WTC11 (cell line): Measurements from ENCODE around the gene BRSK2. TPM values are rescaled to one million over a fixed set of nuclear protein-coding genes. Genes with fewer than 3 reads are reported as not detected.

Experiments used
- ATAC-seq: fragments of 200-7000 bp; cut with Tn5 transposase; 2 replicates; pipeline ENCODE4 v1.10.0; 2021; ENCODE audit warnings: mild to moderate bottlenecking, moderate library complexity
- CTCF ChIA-PET: fragments of 300-600 bp; sonication (Branson Sonifier 250); formaldehyde crosslinking; loops from one replicate; lab custom pipeline; 2021; ENCODE audit warnings: antibody characterized with exemption; lab: Charles Lee
- POLR2A ChIA-PET: fragments of 350-600 bp; sonication (Branson Sonifier 250); formaldehyde crosslinking; loops from one replicate; lab custom pipeline; 2021; ENCODE audit warnings: antibody characterized with exemption; lab: Charles Lee
- DNase-seq: peaks from one replicate; pipeline ENCODE4 v3.0.0; 2021; ENCODE audit warnings: low spot score
- H3K27ac Mint-ChIP-seq: 2 replicates; pipeline ENCODE4 v1.8.0; 2021; ENCODE audit warnings: mixed read lengths
- H3K27me3 Mint-ChIP-seq: 2 replicates; pipeline ENCODE4 v1.8.0; 2021; ENCODE audit warnings: low read depth, mild to moderate bottlenecking, moderate library complexity, mixed read lengths
- H3K36me3 Mint-ChIP-seq: 2 replicates; pipeline ENCODE4 v1.8.0; 2021; ENCODE audit warnings: mixed read lengths
- H3K4me1 Mint-ChIP-seq: 2 replicates; pipeline ENCODE4 v1.8.0; 2022; ENCODE audit warnings: mixed read lengths
- H3K4me3 Mint-ChIP-seq: 2 replicates; pipeline ENCODE4 v1.8.0; 2021; ENCODE audit warnings: mild to moderate bottlenecking, moderate library complexity, mixed read lengths
- H3K9me3 Mint-ChIP-seq: 2 replicates; pipeline ENCODE4 v1.8.0; 2021; ENCODE audit warnings: mixed read lengths
- ATF1 ChIP-seq: sonication (generic); formaldehyde crosslinking; IDR thresholded peaks from 2 replicates; pipeline ENCODE4 v1.8.1; 2023; ENCODE audit warnings: mild to moderate bottlenecking, moderate library complexity, missing genetic modification reagents
- ATF6 ChIP-seq: sonication (generic); formaldehyde crosslinking; IDR thresholded peaks from 2 replicates; pipeline ENCODE4 v1.8.1; 2023; ENCODE audit warnings: mild to moderate bottlenecking, missing genetic modification reagents
- CBFB ChIP-seq: sonication (generic); formaldehyde crosslinking; IDR thresholded peaks from 2 replicates; pipeline ENCODE4 v1.8.1; 2022; ENCODE audit warnings: mild to moderate bottlenecking, low read depth, missing genetic modification reagents
- CREB1 ChIP-seq: sonication (generic); formaldehyde crosslinking; IDR thresholded peaks from 2 replicates; pipeline ENCODE4 v1.8.0; 2023; ENCODE audit warnings: mild to moderate bottlenecking, missing genetic modification reagents
- CREM ChIP-seq: sonication (generic); formaldehyde crosslinking; IDR thresholded peaks from 2 replicates; pipeline ENCODE4 v1.8.1; 2022; ENCODE audit warnings: mild to moderate bottlenecking, missing genetic modification reagents, moderate library complexity
- CTCF ChIP-seq: fragments of 200-600 bp; IDR thresholded peaks from 2 replicates; pipeline ENCODE4 v1.8.0; 2022; ENCODE audit warnings: antibody characterized with exemption
- E2F4 ChIP-seq: sonication (generic); formaldehyde crosslinking; IDR thresholded peaks from 2 replicates; pipeline ENCODE4 v1.8.1; 2022; ENCODE audit warnings: low read depth, mild to moderate bottlenecking, moderate library complexity, missing genetic modification reagents, borderline replicate concordance
- FOXK1 ChIP-seq: sonication (generic); formaldehyde crosslinking; IDR thresholded peaks from 2 replicates; pipeline ENCODE4 v1.8.0; 2022; ENCODE audit warnings: mild to moderate bottlenecking, moderate library complexity, missing genetic modification reagents
- FOXP4 ChIP-seq: sonication (generic); formaldehyde crosslinking; IDR thresholded peaks from 2 replicates; pipeline ENCODE4 v1.8.0; 2022; ENCODE audit warnings: mild to moderate bottlenecking, missing genetic modification reagents
- HMGA2 ChIP-seq: fragments of 250-450 bp; sonication (Bioruptor Pico); IDR thresholded peaks from 2 replicates; pipeline ENCODE4 v1.4.0; 2021; ENCODE audit warnings: mild to moderate bottlenecking, moderate library complexity
- HMGXB4 ChIP-seq: sonication (generic); formaldehyde crosslinking; IDR thresholded peaks from 2 replicates; pipeline ENCODE4 v1.8.1; 2023; ENCODE audit warnings: mild to moderate bottlenecking, moderate library complexity, missing genetic modification reagents
- IRF2 ChIP-seq: sonication (generic); formaldehyde crosslinking; IDR thresholded peaks from 2 replicates; pipeline ENCODE4 v1.8.0; 2022; ENCODE audit warnings: low read depth, missing genetic modification reagents, borderline replicate concordance
- NFE2L1 ChIP-seq: sonication (generic); formaldehyde crosslinking; IDR thresholded peaks from 2 replicates; pipeline ENCODE4 v1.8.1; 2023; ENCODE audit warnings: missing genetic modification reagents
- NFYB ChIP-seq: sonication (generic); formaldehyde crosslinking; conservative IDR thresholded peaks from 2 replicates; pipeline ENCODE4 v1.8.0; 2022; ENCODE audit warnings: low read depth, missing genetic modification reagents
- NR1H2 ChIP-seq: sonication (generic); formaldehyde crosslinking; IDR thresholded peaks from 2 replicates; pipeline ENCODE4 v1.9.0; 2021; ENCODE audit warnings: mild to moderate bottlenecking, moderate library complexity, missing genetic modification reagents
- OVOL2 ChIP-seq: fragments of 250-450 bp; sonication (Bioruptor Pico); IDR thresholded peaks from 2 replicates; pipeline ENCODE4 v1.9.0; 2021; ENCODE audit warnings: mild to moderate bottlenecking, borderline replicate concordance
- RELA ChIP-seq: sonication (generic); formaldehyde crosslinking; IDR thresholded peaks from 2 replicates; pipeline ENCODE4 v1.8.1; 2022; ENCODE audit warnings: missing genetic modification reagents, mild to moderate bottlenecking, borderline replicate concordance
- RORB ChIP-seq: fragments of 250-450 bp; sonication (Bioruptor Pico); IDR thresholded peaks from 2 replicates; pipeline ENCODE4 v1.9.0; 2021; ENCODE audit warnings: mild to moderate bottlenecking
- SMAD4 ChIP-seq: sonication (generic); formaldehyde crosslinking; IDR thresholded peaks from 2 replicates; pipeline ENCODE4 v1.8.0; 2022; ENCODE audit warnings: mild to moderate bottlenecking, missing genetic modification reagents
- SP1 ChIP-seq: sonication (generic); formaldehyde crosslinking; conservative IDR thresholded peaks from 2 replicates; pipeline ENCODE4 v1.8.1; 2022; ENCODE audit warnings: missing genetic modification reagents
- TCF7 ChIP-seq: sonication (generic); formaldehyde crosslinking; IDR thresholded peaks from 2 replicates; pipeline ENCODE4 v1.8.0; 2022; ENCODE audit warnings: mild to moderate bottlenecking, low read depth, missing genetic modification reagents, moderate library complexity
- TEAD1 ChIP-seq: sonication (generic); formaldehyde crosslinking; IDR thresholded peaks from 2 replicates; pipeline ENCODE4 v1.8.0; 2022; ENCODE audit warnings: mild to moderate bottlenecking, missing genetic modification reagents
- ZMAT4 ChIP-seq: fragments of 250-450 bp; sonication (Bioruptor Pico); IDR thresholded peaks from 2 replicates; pipeline ENCODE4 v1.9.0; 2021; ENCODE audit warnings: mild to moderate bottlenecking
- ZNF138 ChIP-seq: sonication (generic); formaldehyde crosslinking; conservative IDR thresholded peaks from 2 replicates; pipeline ENCODE4 v1.8.1; 2022; ENCODE audit warnings: mild to moderate bottlenecking, moderate library complexity, missing genetic modification reagents
- ZNF263 ChIP-seq: sonication (generic); formaldehyde crosslinking; IDR thresholded peaks from 2 replicates; pipeline ENCODE4 v1.8.1; 2022; ENCODE audit warnings: low read depth, mild to moderate bottlenecking, moderate library complexity, missing genetic modification reagents
- ZNF396 ChIP-seq: fragments of 250-450 bp; sonication (Bioruptor Pico); IDR thresholded peaks from 2 replicates; pipeline ENCODE4 v1.8.0; 2021; ENCODE audit warnings: mild to moderate bottlenecking, moderate library complexity, borderline replicate concordance
- ZNF671 ChIP-seq: fragments of 250-450 bp; sonication (Bioruptor Pico); IDR thresholded peaks from 2 replicates; pipeline ENCODE4 v1.8.0; 2021; ENCODE audit warnings: mild to moderate bottlenecking
- total RNA-seq: library from RNA; stranded (reverse); gene quantifications from 3 replicates; pipeline ENCODE4 v1.2.3, GENCODE V29; 2021
- TF ChIP-seq, protein P1 (sequence below): fragments of 250-450 bp; sonication (Bioruptor Pico); IDR thresholded peaks from 2 replicates; pipeline ENCODE4 v1.8.0; 2021; ENCODE audit warnings: mild to moderate bottlenecking

BRSK2 gene
- total RNA-seq, 1 experiment from 2014 or later: 34.5 TPM

GRCh38 chr11:1367721-1368120, 22.0 kb upstream of the BRSK2 start:
- ChIA-PET POLR2A (no interaction called here), CTCF (no interaction called here)
- Mint-ChIP-seq H3K4me1 (no peaks in the 10 kb centered on the region), H3K4me3 (no peak overlapping the region), H3K36me3 (peaks cover 39% of the 10 kb centered on the region), H3K9me3 (peaks cover 56% of the 10 kb centered on the region), H3K27me3 (peaks cover 30% of the 10 kb centered on the region), H3K27ac (no peak overlapping the region)
- ATAC-seq (no peak), DNase-seq (no peak)
- TF ChIP-seq ATF6 (no peak), NR1H2 (no peak), ZNF671 (CRISPR knock-in tag) (no peak), ZMAT4 (no peak), SMAD4 (CRISPR knock-in tag) (no peak), ZNF263 (CRISPR knock-in tag) (no peak), FOXK1 (CRISPR knock-in tag) (no peak), ZNF138 (no peak), CREB1 (no peak), CTCF (no peak), ZNF396 (no peak), FOXP4 (CRISPR knock-in tag) (no peak), RORB (CRISPR knock-in tag) (no peak), OVOL2 (no peak)

DNA sequence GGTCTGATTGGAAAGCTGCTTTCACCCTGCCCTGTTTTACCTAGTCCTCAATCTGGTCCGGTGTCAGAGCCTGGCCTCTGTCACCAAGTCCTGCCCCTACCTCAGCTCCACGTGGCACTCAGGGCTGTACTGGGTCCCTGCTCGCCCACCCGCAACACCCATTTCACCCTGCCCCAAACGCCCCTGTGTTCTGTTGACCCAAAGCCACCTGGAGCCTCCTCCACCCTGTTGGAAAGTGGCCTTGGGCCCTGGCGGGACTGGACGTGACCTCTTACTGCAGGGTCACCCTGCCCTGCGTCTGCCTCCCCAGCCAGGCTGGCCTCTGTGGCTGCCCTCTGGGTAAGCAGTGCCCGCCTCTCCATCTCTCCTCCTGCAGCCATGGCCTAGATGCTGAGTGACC, 21.5 kb upstream of the BRSK2 start:
- H3K36me3 Mint-ChIP-seq: peaks cover 39% of the 10 kb centered on the region
- ChIA-PET CTCF (no interaction called here), POLR2A (no interaction called here)
- ATAC-seq (no peak), DNase-seq (no peak)
- peaks cover 30% of the 10 kb centered on the region for H3K27me3 Mint-ChIP-seq
- H3K4me1 Mint-ChIP-seq: no peaks in the 10 kb centered on the region
- no peak overlapping the region for H3K27ac Mint-ChIP-seq
- H3K4me3 Mint-ChIP-seq: no peak overlapping the region
- H3K9me3 Mint-ChIP-seq: peaks cover 51% of the 10 kb centered on the region
- no peak for TF ChIP-seq CBFB (CRISPR knock-in tag)
- no peak for TF ChIP-seq ATF1
- TF ChIP-seq RELA (CRISPR knock-in tag): no peak
- TF ChIP-seq E2F4 (CRISPR knock-in tag): no peak
- TF ChIP-seq ZNF138: no peak
- TF ChIP-seq TCF7: no peak
- TF ChIP-seq NFYB (CRISPR knock-in tag): no peak
- TF ChIP-seq HMGA2 (CRISPR knock-in tag): no peak
- TF ChIP-seq, protein P1, sequence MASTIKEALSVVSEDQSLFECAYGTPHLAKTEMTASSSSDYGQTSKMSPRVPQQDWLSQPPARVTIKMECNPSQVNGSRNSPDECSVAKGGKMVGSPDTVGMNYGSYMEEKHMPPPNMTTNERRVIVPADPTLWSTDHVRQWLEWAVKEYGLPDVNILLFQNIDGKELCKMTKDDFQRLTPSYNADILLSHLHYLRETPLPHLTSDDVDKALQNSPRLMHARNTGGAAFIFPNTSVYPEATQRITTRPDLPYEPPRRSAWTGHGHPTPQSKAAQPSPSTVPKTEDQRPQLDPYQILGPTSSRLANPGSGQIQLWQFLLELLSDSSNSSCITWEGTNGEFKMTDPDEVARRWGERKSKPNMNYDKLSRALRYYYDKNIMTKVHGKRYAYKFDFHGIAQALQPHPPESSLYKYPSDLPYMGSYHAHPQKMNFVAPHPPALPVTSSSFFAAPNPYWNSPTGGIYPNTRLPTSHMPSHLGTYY: no peak
- no peak for TF ChIP-seq TEAD1 (CRISPR knock-in tag)
- no peak for TF ChIP-seq ZNF671 (CRISPR knock-in tag)
- TF ChIP-seq HMGXB4: no peak
- TF ChIP-seq CREM (CRISPR knock-in tag): no peak
- no peak for TF ChIP-seq SP1 (CRISPR knock-in tag)
- TF ChIP-seq NFE2L1 (CRISPR knock-in tag): no peak
- no peak for TF ChIP-seq IRF2 (CRISPR knock-in tag)
- TF ChIP-seq NR1H2: no peak
